NCI-H2029 (cell line): ENCODE results near the gene CDC42BPB.

Experiments
- DNase-seq: peaks from one replicate; lab custom pipeline; 2025; lab: John Stamatoyannopoulos, UW

The CDC42BPB gene

GRCh38 chr14:102988054-102988453, 69.3 kb downstream of the CDC42BPB start:
- DNase-seq = no peak

GRCh38 chr14:102986810-102987579, 70.4 kb downstream of the CDC42BPB start:
- no peak for DNase-seq

- DNase-seq = no peak
Observed at GRCh38 chr14:102985665-102986064, 71.7 kb downstream of the CDC42BPB start.

- no peak for DNase-seq
Observed at GRCh38 chr14:102984336-102985102, 72.8 kb downstream of the CDC42BPB start.

GRCh38 chr14:102983496-102983895, 73.9 kb downstream of the CDC42BPB start:
- no peak for DNase-seq

- no peak for DNase-seq
Observed at GRCh38 chr14:102982852-102983470, 74.4 kb downstream of the CDC42BPB start.

GRCh38 chr14:102980409-102980810, 76.9 kb downstream of the CDC42BPB start:
- DNase-seq = no peak

- no peak for DNase-seq
Observed at GRCh38 chr14:102979406-102979805, 77.9 kb downstream of the CDC42BPB start.

- no peak for DNase-seq
Observed at GRCh38 chr14:102977475-102977874, 79.9 kb downstream of the CDC42BPB start.

GRCh38 chr14:102975662-102976061, 81.7 kb downstream of the CDC42BPB start:
- no peak for DNase-seq

- no peak for DNase-seq
Observed at GRCh38 chr14:102973706-102974285, 83.6 kb downstream of the CDC42BPB start.

GRCh38 chr14:102971836-102972606, 85.3 kb downstream of the CDC42BPB start:
- DNase-seq = no peak

- DNase-seq = no peak
Observed at GRCh38 chr14:102971314-102971713, 86.0 kb downstream of the CDC42BPB start.

- no peak for DNase-seq
Observed at GRCh38 chr14:102970496-102970895, 86.9 kb downstream of the CDC42BPB start.

GRCh38 chr14:102969901-102970300, 87.4 kb downstream of the CDC42BPB start:
- no peak for DNase-seq

- no peak for DNase-seq
Observed at GRCh38 chr14:102969060-102969791, 88.1 kb downstream of the CDC42BPB start.

- DNase-seq = no peak
Observed at GRCh38 chr14:102968306-102968705, 89.0 kb downstream of the CDC42BPB start.

- DNase-seq = no peak
Observed at GRCh38 chr14:102967506-102967795, 89.9 kb downstream of the CDC42BPB start.

- no peak for DNase-seq
Observed at GRCh38 chr14:102966681-102967505, 90.5 kb downstream of the CDC42BPB start.

GRCh38 chr14:102965971-102966655, 91.2 kb downstream of the CDC42BPB start:
- DNase-seq = no peak
